ENCODE measurements around the gene SOCS7.

DNA sequence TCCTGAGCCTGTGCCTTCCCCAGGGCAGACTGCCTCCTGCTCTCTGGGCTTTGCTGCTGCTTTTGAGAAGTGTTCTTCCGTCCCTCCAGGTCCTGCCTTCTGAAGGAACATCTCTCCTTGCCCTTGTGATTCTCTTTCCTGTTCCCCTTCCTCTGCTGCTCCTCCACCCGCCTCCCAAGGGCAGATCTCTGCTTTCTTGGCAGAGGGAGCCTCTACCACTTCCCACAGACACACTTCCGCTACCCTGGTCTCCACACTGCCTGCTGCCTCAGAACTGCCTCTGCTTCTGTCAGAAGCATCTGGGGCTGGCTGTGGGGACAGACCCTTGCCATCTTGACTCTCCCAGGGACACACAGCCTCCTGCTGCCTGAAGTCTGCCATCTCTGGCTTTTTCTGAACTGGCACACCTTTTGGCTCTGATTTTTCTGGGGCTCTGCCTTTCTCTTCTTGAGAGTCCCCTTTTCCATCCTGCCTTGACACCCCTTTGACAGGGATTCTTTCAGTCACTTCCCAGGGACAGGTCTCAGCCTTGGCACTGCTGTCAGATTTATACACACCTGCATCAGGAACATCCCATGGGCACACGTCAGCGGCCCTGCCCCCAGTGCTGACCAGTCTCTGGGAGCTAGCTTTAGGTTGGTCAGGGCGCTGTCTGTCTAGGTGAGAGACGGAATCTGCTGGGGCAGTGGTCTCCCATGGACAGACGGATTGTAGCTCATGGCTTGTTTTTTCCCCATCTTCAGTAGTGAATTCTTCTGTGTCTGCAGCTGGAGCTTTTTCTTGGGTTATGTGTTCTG is 24.4 kb upstream of the SOCS7 start:
- TF ChIP-seq, protein P1, sequence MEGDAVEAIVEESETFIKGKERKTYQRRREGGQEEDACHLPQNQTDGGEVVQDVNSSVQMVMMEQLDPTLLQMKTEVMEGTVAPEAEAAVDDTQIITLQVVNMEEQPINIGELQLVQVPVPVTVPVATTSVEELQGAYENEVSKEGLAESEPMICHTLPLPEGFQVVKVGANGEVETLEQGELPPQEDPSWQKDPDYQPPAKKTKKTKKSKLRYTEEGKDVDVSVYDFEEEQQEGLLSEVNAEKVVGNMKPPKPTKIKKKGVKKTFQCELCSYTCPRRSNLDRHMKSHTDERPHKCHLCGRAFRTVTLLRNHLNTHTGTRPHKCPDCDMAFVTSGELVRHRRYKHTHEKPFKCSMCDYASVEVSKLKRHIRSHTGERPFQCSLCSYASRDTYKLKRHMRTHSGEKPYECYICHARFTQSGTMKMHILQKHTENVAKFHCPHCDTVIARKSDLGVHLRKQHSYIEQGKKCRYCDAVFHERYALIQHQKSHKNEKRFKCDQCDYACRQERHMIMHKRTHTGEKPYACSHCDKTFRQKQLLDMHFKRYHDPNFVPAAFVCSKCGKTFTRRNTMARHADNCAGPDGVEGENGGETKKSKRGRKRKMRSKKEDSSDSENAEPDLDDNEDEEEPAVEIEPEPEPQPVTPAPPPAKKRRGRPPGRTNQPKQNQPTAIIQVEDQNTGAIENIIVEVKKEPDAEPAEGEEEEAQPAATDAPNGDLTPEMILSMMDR (IDR thresholded peaks at IDR 0.05): no peak
- no peak for TF ChIP-seq EP300 (IDR thresholded peaks at IDR 0.05)
- TF ChIP-seq POLR2A (IDR thresholded peaks at IDR 0.05): no peak
